Naive thymus-derived CD8-positive, alpha-beta T cell (primary cell): ENCODE measurements around the gene TLE1. TPM values are rescaled to one million over a fixed set of nuclear protein-coding genes. Genes with fewer than 3 reads are reported as not detected.
A peak's percentile ranks its signal among the peaks of the same experiment; 100 is the strongest.
"Not testable (repeated sequence)": the region's sequence is repeated elsewhere in the genome, so short reads cannot be mapped to it uniquely, and the experiment has no call there.

Experiments
- ATAC-seq, 2 donors: fragments of 150-1000 bp; cut with Tn5 transposase in 1 of 2; sonication (Bioruptor Pico), chemical (Tn5 transposase) in 1 of 2; 1 replicate in 1 of 2; 2 replicates in 1 of 2; pipeline ENCODE4 v1.10.0; 2021; ENCODE audit warnings: mild to moderate bottlenecking in 2 of 2, moderate library complexity in 2 of 2
- POLR2A ChIA-PET: fragments of 350-600 bp; sonication (Branson Sonifier 250); formaldehyde crosslinking; loops from one replicate; lab custom pipeline; 2021; ENCODE audit warnings: antibody characterized with exemption; lab: Charles Lee
- DNase-seq, 10 donors: peaks; one replicate each; pipeline versions ENCODE4 v3.0.0 to v3.0.0-alpha.2; 2020 to 2022
- H3K27ac Mint-ChIP-seq, 10 donors: one replicate each; pipeline ENCODE4 v1.8.0; 2020 to 2022; ENCODE audit warnings: mild to moderate bottlenecking in 10 of 10, mixed read lengths in 10 of 10, moderate library complexity in 4 of 10, inconsistent platforms in 1 of 10
- H3K27me3 Mint-ChIP-seq, 5 donors: one replicate each; pipeline ENCODE4 v1.8.0; 2021 to 2022; ENCODE audit warnings: mixed read lengths in 5 of 5
- H3K36me3 Mint-ChIP-seq, 3 donors: one replicate each; pipeline ENCODE4 v1.8.0; 2020 to 2022; ENCODE audit warnings: mixed read lengths in 3 of 3, mild to moderate bottlenecking in 2 of 3, inconsistent platforms in 1 of 3
- H3K4me1 Mint-ChIP-seq, 4 donors: one replicate each; pipeline ENCODE4 v1.8.0; 2021 to 2022; ENCODE audit warnings: mixed read lengths in 4 of 4
- H3K4me3 Mint-ChIP-seq, 10 donors: one replicate each; pipeline ENCODE4 v1.8.0; 2020 to 2022; ENCODE audit warnings: mild to moderate bottlenecking in 10 of 10, mixed read lengths in 10 of 10, moderate library complexity in 6 of 10, inconsistent platforms in 1 of 10
- H3K9me3 Mint-ChIP-seq, 9 donors: one replicate each; pipeline ENCODE4 v1.8.0; 2020 to 2022; ENCODE audit warnings: mixed read lengths in 9 of 9, mild to moderate bottlenecking in 3 of 9, inconsistent platforms in 1 of 9, moderate library complexity in 1 of 9
- polyA plus RNA-seq, 3 donors: library from polyadenylated mRNA; unstranded; fragments of 300-500 nt; fragmentation: Illumina TruSeq; gene quantifications; one replicate each; pipeline ENCODE4 v1.2.3, GENCODE V29; 2021
- total RNA-seq, 8 experiments: library from RNA in 2 of 8; stranded (reverse) in 2 of 8; gene quantifications; one replicate each; pipeline ENCODE4 v1.2.3 and lab custom pipeline; 2021 to 2026

Gene TLE1
- total and polyA plus RNA-seq, 5 experiments from 2014 or later = 0.25 to 5.0 (median 1.8) TPM

- POLR2A ChIA-PET = no interaction called here
- Mint-ChIP-seq H3K27ac (peak overlapping the region in 3 of 10 donors; percentile 0 to 82 (median 29)), H3K36me3 (peaks cover 0 to 3% (median 0%) of the 10 kb centered on the region in 3 donors), H3K27me3 (no peaks in the 10 kb centered on the region), H3K9me3 (peaks cover 0 to 3% (median 0%) of the 10 kb centered on the region in 9 donors), H3K4me3 (peak overlapping the region in 1 of 10 donors; percentile 30), H3K4me1 (peaks cover 4 to 24% (median 10%) of the 10 kb centered on the region in 4 donors)
- peak in 3 of 10 donors; percentile 6 to 32 (median 15) for DNase-seq
- peak in 1 of 2 donors; percentile 63 for ATAC-seq
Observed at GRCh38 chr9:81609782-81610739, 79.3 kb downstream of the TLE1 start.

GRCh38 chr9:81608289-81608657 lies 81.1 kb downstream of the TLE1 start:
- H3K27ac Mint-ChIP-seq = no peak overlapping the region
- peaks cover 4 to 24% (median 10%) of the 10 kb centered on the region in 4 donors for H3K4me1 Mint-ChIP-seq
- DNase-seq (no peak), ATAC-seq (no peak)
- no peak overlapping the region for H3K4me3 Mint-ChIP-seq
- peaks cover 0 to 5% (median 0%) of the 10 kb centered on the region in 9 donors for H3K9me3 Mint-ChIP-seq
- POLR2A ChIA-PET = no interaction called here
- H3K36me3 Mint-ChIP-seq = peaks cover 0 to 4% (median 0%) of the 10 kb centered on the region in 3 donors
- H3K27me3 Mint-ChIP-seq = no peaks in the 10 kb centered on the region

- H3K4me1 Mint-ChIP-seq = peaks cover 4 to 24% (median 10%) of the 10 kb centered on the region in 4 donors
- POLR2A ChIA-PET = no interaction called here
- no peak overlapping the region for H3K4me3 Mint-ChIP-seq
- no peak for DNase-seq
- no peaks in the 10 kb centered on the region for H3K27me3 Mint-ChIP-seq
- peaks cover 0 to 5% (median 0%) of the 10 kb centered on the region in 9 donors for H3K9me3 Mint-ChIP-seq
- H3K27ac Mint-ChIP-seq = no peak overlapping the region
- peaks cover 0 to 4% (median 0%) of the 10 kb centered on the region in 3 donors for H3K36me3 Mint-ChIP-seq
- no peak for ATAC-seq
Observed at GRCh38 chr9:81607593-81608288, 81.6 kb downstream of the TLE1 start.

GRCh38 chr9:81606261-81606660 lies 83.1 kb downstream of the TLE1 start:
- H3K27ac Mint-ChIP-seq, POLR2A ChIA-PET, ATAC-seq: not testable (repeated sequence)

GRCh38 chr9:81605170-81605670 lies 84.1 kb downstream of the TLE1 start:
- POLR2A ChIA-PET = no interaction called here
- Mint-ChIP-seq H3K4me3 (no peak overlapping the region), H3K27me3 (no peaks in the 10 kb centered on the region), H3K9me3 (peaks cover 0 to 5% (median 0%) of the 10 kb centered on the region in 9 donors), H3K36me3 (peaks cover 0 to 4% (median 0%) of the 10 kb centered on the region in 3 donors), H3K4me1 (peaks cover 3 to 14% (median 3%) of the 10 kb centered on the region in 4 donors), H3K27ac (no peak overlapping the region)
- DNase-seq (no peak), ATAC-seq (no peak)

More at GRCh38 chr9:81606261-81606660, 83.1 kb downstream of the TLE1 start:
- H3K9me3 Mint-ChIP-seq, DNase-seq, H3K36me3 Mint-ChIP-seq, H3K27me3 Mint-ChIP-seq, H3K4me3 Mint-ChIP-seq: not testable (repeated sequence)
- peaks cover 4 to 23% (median 10%) of the 10 kb centered on the region in 4 donors for H3K4me1 Mint-ChIP-seq

GRCh38 chr9:81604306-81605169 lies 84.8 kb downstream of the TLE1 start:
- H3K4me3 Mint-ChIP-seq = no peak overlapping the region
- POLR2A ChIA-PET = no interaction called here

GRCh38 chr9:81602887-81603680 lies 86.3 kb downstream of the TLE1 start:
- no peak for DNase-seq
- no peak overlapping the region for H3K27ac Mint-ChIP-seq
- POLR2A ChIA-PET = no interaction called here
- ATAC-seq = no peak
- H3K4me3 Mint-ChIP-seq = peak overlapping the region in 1 of 10 donors; percentile 25
- peaks cover 0 to 20% (median 0%) of the 10 kb centered on the region in 4 donors for H3K4me1 Mint-ChIP-seq
- peaks cover 0 to 5% (median 0%) of the 10 kb centered on the region in 9 donors for H3K9me3 Mint-ChIP-seq
- H3K36me3 Mint-ChIP-seq = peaks cover 0 to 4% (median 0%) of the 10 kb centered on the region in 3 donors
- H3K27me3 Mint-ChIP-seq = peaks cover 0 to 5% (median 5%) of the 10 kb centered on the region in 5 donors

More at GRCh38 chr9:81604306-81605169, 84.8 kb downstream of the TLE1 start:
- peaks cover 0 to 4% (median 0%) of the 10 kb centered on the region in 3 donors for H3K36me3 Mint-ChIP-seq
- H3K27me3 Mint-ChIP-seq = peaks cover 0 to 3% (median 0%) of the 10 kb centered on the region in 5 donors
- H3K4me1 Mint-ChIP-seq = peaks cover 0 to 13% (median 0%) of the 10 kb centered on the region in 4 donors
- DNase-seq (no peak), ATAC-seq (no peak)
- peaks cover 0 to 5% (median 0%) of the 10 kb centered on the region in 9 donors for H3K9me3 Mint-ChIP-seq
- H3K27ac Mint-ChIP-seq = no peak overlapping the region

- no peak for ATAC-seq
Observed at GRCh38 chr9:81601639-81602623, 87.4 kb downstream of the TLE1 start.

GRCh38 chr9:81600631-81601030 lies 88.7 kb downstream of the TLE1 start:
- ATAC-seq (no peak), DNase-seq (no peak)
- H3K36me3 Mint-ChIP-seq = peaks cover 0 to 4% (median 0%) of the 10 kb centered on the region in 3 donors
- POLR2A ChIA-PET = no interaction called here
- peaks cover 0 to 18% (median 13%) of the 10 kb centered on the region in 5 donors for H3K27me3 Mint-ChIP-seq
- no peak overlapping the region for H3K4me3 Mint-ChIP-seq
- H3K9me3 Mint-ChIP-seq = peaks cover 0 to 2% (median 0%) of the 10 kb centered on the region in 9 donors
- no peak overlapping the region for H3K27ac Mint-ChIP-seq
- H3K4me1 Mint-ChIP-seq = peaks cover 3 to 42% (median 11%) of the 10 kb centered on the region in 4 donors

More at GRCh38 chr9:81601639-81602623, 87.4 kb downstream of the TLE1 start:
- no peak overlapping the region for H3K27ac Mint-ChIP-seq
- peaks cover 2 to 29% (median 4%) of the 10 kb centered on the region in 4 donors for H3K4me1 Mint-ChIP-seq
- H3K36me3 Mint-ChIP-seq = peaks cover 0 to 4% (median 0%) of the 10 kb centered on the region in 3 donors
- peaks cover 0 to 2% (median 0%) of the 10 kb centered on the region in 9 donors for H3K9me3 Mint-ChIP-seq
- DNase-seq = no peak
- H3K27me3 Mint-ChIP-seq = peaks cover 0 to 10% (median 7%) of the 10 kb centered on the region in 5 donors
- POLR2A ChIA-PET = no interaction called here
- H3K4me3 Mint-ChIP-seq = no peak overlapping the region

GRCh38 chr9:81599837-81600236 lies 89.5 kb downstream of the TLE1 start:
- H3K9me3 Mint-ChIP-seq = peaks cover 0 to 2% (median 0%) of the 10 kb centered on the region in 9 donors
- peaks cover 3 to 47% (median 11%) of the 10 kb centered on the region in 4 donors for H3K4me1 Mint-ChIP-seq
- H3K27ac Mint-ChIP-seq = no peak overlapping the region
- no peak overlapping the region for H3K4me3 Mint-ChIP-seq
- DNase-seq (no peak), ATAC-seq (no peak)
- peaks cover 0 to 21% (median 18%) of the 10 kb centered on the region in 5 donors for H3K27me3 Mint-ChIP-seq
- POLR2A ChIA-PET = no interaction called here
- peaks cover 0 to 2% (median 0%) of the 10 kb centered on the region in 3 donors for H3K36me3 Mint-ChIP-seq
